Common myeloid progenitor, CD34-positive (primary cell): ENCODE data around the gene TMEM30A.

Source experiments
- CTCF ChIA-PET: fragments of 350-600 bp; sonication (Branson Sonifier 250); formaldehyde crosslinking; loops from one replicate; lab custom pipeline; 2021; ENCODE audit warnings: antibody characterized with exemption; lab: Charles Lee
- POLR2A ChIA-PET: fragments of 350-600 bp; sonication (Branson Sonifier 250); formaldehyde crosslinking; loops from one replicate; lab custom pipeline; 2021; ENCODE audit warnings: antibody characterized with exemption; lab: Charles Lee
- DNase-seq, 3 donors: peaks; one replicate each; pipeline versions ENCODE4 v3.0.0 to v3.0.0-alpha.2; 2013
- H3K27ac ChIP-seq, 2 experiments: 1 replicate in 1 of 2; 2 replicates in 1 of 2; pipeline ENCODE4 v1.7.0; 2013; ENCODE audit warnings: inconsistent platforms in 2 of 2, low read length in 2 of 2, mild to moderate bottlenecking in 2 of 2, low read depth in 1 of 2, moderate library complexity in 1 of 2; ENCODE audit not compliant: severe bottlenecking in 2 of 2, insufficient read depth in 1 of 2, poor library complexity in 1 of 2
- H3K27me3 ChIP-seq, 5 experiments: replicated peaks in 2 of 5; 1 replicate in 3 of 5; 2 replicates in 2 of 5; pipeline versions ENCODE4 v1.6.1 to v1.7.0; 2013; ENCODE audit warnings: low read length in 4 of 5, mild to moderate bottlenecking in 2 of 5, moderate library complexity in 2 of 5, inconsistent platforms in 1 of 5; ENCODE audit not compliant: insufficient read depth in 5 of 5, control insufficient read depth in 4 of 5
- H3K36me3 ChIP-seq, 4 experiments: 1 replicate in 2 of 4; 2 replicates in 2 of 4; pipeline versions ENCODE4 v1.6.1 to v1.7.0; 2013; ENCODE audit warnings: low read length in 3 of 4, control low read depth in 1 of 4, mild to moderate bottlenecking in 1 of 4; ENCODE audit not compliant: control insufficient read depth in 4 of 4, insufficient read depth in 4 of 4
- H3K4me1 ChIP-seq, 4 experiments: 1 replicate in 3 of 4; 2 replicates in 1 of 4; pipeline versions ENCODE4 v1.6.1 to v1.7.1; 2013; ENCODE audit warnings: low read length in 3 of 4, mild to moderate bottlenecking in 3 of 4, control low read depth in 1 of 4, inconsistent platforms in 1 of 4, moderate library complexity in 1 of 4; ENCODE audit not compliant: control insufficient read depth in 4 of 4, insufficient read depth in 4 of 4; ENCODE audit errors: control extremely low read depth in 1 of 4
- H3K4me3 ChIP-seq, 7 experiments: 1 replicate in 4 of 7; 2 replicates in 3 of 7; pipeline versions ENCODE4 v1.5.1 to v1.7.0; 2013; ENCODE audit warnings: mild to moderate bottlenecking in 7 of 7, low read length in 6 of 7, moderate library complexity in 6 of 7, inconsistent platforms in 2 of 7, low read depth in 2 of 7, control low read depth in 1 of 7; ENCODE audit not compliant: insufficient read depth in 4 of 7, control insufficient read depth in 1 of 7; ENCODE audit errors: extremely low read depth in 1 of 7
- H3K9me3 ChIP-seq, 5 experiments: 1 replicate in 4 of 5; 2 replicates in 1 of 5; pipeline versions ENCODE4 v1.6.1 to v1.7.1; 2013; ENCODE audit warnings: low read length in 4 of 5, mild to moderate bottlenecking in 2 of 5, inconsistent platforms in 1 of 5, low read depth in 1 of 5, moderate library complexity in 1 of 5; ENCODE audit not compliant: control insufficient read depth in 4 of 5, insufficient read depth in 2 of 5; ENCODE audit errors: control extremely low read depth in 1 of 5
- WGBS: methylation state at CpG from one replicate; pipeline ENCODE4 v1.1.5; 2013; ENCODE audit not compliant: insufficient coverage; 5-methylcytosine and 5-hydroxymethylcytosine counted together

TMEM30A gene

GRCh38 chr6:75224303-75224926 is 60.2 kb downstream of the TMEM30A start:
- Histone ChIP-seq H3K4me3 (no peak overlapping the region), H3K27ac (no peak overlapping the region), H3K4me1 (no peaks in the 10 kb centered on the region), H3K27me3 (peaks cover 0 to 4% (median 0%) of the 10 kb centered on the region in 5 experiments), H3K36me3 (no peaks in the 10 kb centered on the region), H3K9me3 (no peaks in the 10 kb centered on the region)
- WGBS, result 85% methylated on average over 6 of the region's 6 CpGs
- ChIA-PET POLR2A (no interaction called here), CTCF (interaction anchor here (0.8 to 1.3 kb wide), 3 partner anchors 10 to 15 kb away, joined by 5 to 6 read pairs (median 5); no protein-coding TSS in a partner anchor)
- DNase-seq, result no peak

DNA sequence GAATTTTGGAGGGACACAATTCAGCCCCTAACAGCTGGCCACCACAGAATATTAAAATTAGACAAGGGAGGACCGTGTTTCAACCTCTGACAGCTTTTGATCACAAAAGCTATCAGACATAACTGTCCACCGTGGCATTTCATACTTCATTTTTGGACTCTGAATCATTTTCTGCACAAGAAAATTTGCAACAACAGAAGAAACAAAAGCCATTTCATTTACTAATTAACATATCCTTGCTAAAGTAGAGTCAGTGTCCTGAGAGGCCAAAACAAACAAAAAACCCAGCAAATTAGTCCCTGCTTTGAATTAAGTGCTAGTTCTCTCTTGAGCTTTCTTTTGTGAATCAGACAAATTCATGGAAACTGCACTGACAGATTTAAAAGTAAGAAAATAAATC is 61.2 kb downstream of the TMEM30A start:
- Histone ChIP-seq H3K4me3 (no peak overlapping the region), H3K36me3 (no peaks in the 10 kb centered on the region), H3K27me3 (peaks cover 0 to 4% (median 0%) of the 10 kb centered on the region in 5 experiments), H3K9me3 (no peaks in the 10 kb centered on the region), H3K4me1 (no peaks in the 10 kb centered on the region), H3K27ac (no peak overlapping the region)
- 100% methylated on average over 2 of the region's 2 CpGs for WGBS
- no peak for DNase-seq
- ChIA-PET CTCF (interaction anchor here (1.3 kb wide), 1 partner anchor 11 kb away, joined by 5 read pairs; no protein-coding TSS in a partner anchor), POLR2A (no interaction called here)

DNA sequence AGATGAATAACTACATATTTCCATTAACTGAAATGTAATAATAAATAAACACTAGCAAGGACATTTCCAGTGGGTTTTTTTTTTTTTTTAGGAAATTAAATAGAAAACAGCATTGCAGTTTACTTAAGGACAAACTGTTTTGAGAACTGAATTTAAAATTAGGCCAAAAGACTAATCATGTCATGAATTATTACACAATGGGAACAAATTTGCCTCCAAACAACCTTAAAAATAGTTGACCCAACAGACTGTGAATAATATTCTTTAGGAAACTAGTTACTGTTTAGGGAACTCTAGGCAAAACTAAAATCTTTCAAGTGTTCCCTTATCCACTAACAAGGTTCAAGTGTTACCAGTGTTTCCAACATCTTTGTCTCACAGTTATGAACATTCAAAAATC is 62.3 kb downstream of the TMEM30A start:
- ChIA-PET CTCF (interaction anchor here (2.6 kb wide), 1 partner anchor 11 kb away, joined by 15 read pairs; no protein-coding TSS in a partner anchor), POLR2A (no interaction called here)

GRCh38 chr6:75221116-75221515 is 63.5 kb downstream of the TMEM30A start:
- Histone ChIP-seq H3K4me1 (no peaks in the 10 kb centered on the region), H3K4me3 (no peak overlapping the region), H3K27me3 (peaks cover 0 to 4% (median 0%) of the 10 kb centered on the region in 5 experiments), H3K36me3 (no peaks in the 10 kb centered on the region), H3K27ac (no peak overlapping the region), H3K9me3 (no peaks in the 10 kb centered on the region)
- WGBS, result no CpG with 5 or more reads among the region's 4 CpGs
- POLR2A ChIA-PET, result no interaction called here
- DNase-seq, result no peak
- CTCF ChIA-PET, result interaction anchor here (1.2 to 2.6 kb wide), 3 partner anchors 10 to 1129 kb away, joined by 3 to 15 read pairs (median 4); no protein-coding TSS in a partner anchor

More for the DNA sequence above, 62.3 kb downstream of the TMEM30A start:
- no peak overlapping the region for H3K27ac ChIP-seq
- no peaks in the 10 kb centered on the region for H3K36me3 ChIP-seq
- H3K9me3 ChIP-seq, result no peaks in the 10 kb centered on the region
- no peaks in the 10 kb centered on the region for H3K4me1 ChIP-seq
- no peak overlapping the region for H3K4me3 ChIP-seq
- DNase-seq, result no peak
- peaks cover 0 to 4% (median 0%) of the 10 kb centered on the region in 5 experiments for H3K27me3 ChIP-seq

DNA sequence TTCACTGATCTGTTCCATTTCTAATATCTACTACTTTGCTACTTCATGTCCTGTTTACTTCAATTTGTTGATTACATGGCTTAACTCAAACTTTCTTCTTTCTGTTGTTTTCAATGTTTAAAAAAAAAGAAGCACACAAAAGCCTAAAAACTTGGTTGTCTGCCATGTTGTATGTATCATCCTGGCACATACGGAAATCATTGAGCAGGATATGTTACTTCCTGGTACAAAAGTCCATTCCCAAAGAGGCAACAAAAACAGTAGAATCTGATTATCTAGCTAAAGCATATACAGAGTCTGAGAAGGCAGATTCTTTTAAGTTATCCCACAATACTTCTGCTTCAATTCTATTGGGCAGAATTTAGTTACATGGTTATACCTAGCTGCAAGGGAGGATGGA is 64.2 kb downstream of the TMEM30A start:
- H3K4me3 ChIP-seq, result no peak overlapping the region
- ChIA-PET CTCF (interaction anchor here (1.2 to 2.6 kb wide), 3 partner anchors 9 to 1129 kb away, joined by 3 to 15 read pairs (median 4); no protein-coding TSS in a partner anchor), POLR2A (no interaction called here)
- no peaks in the 10 kb centered on the region for H3K36me3 ChIP-seq
- no peaks in the 10 kb centered on the region for H3K4me1 ChIP-seq
- WGBS, result no CpG with 5 or more reads among the region's 1 CpG
- no peaks in the 10 kb centered on the region for H3K9me3 ChIP-seq
- H3K27me3 ChIP-seq, result peaks cover 0 to 4% (median 0%) of the 10 kb centered on the region in 5 experiments
- no peak overlapping the region for H3K27ac ChIP-seq
- DNase-seq, result no peak

- WGBS, result 100% methylated on average over 1 of the region's 3 CpGs
- H3K27me3 ChIP-seq, result peaks cover 0 to 4% (median 0%) of the 10 kb centered on the region in 5 experiments
- CTCF ChIA-PET, result interaction anchor here (0.7 kb wide), 1 partner anchor 1633 kb away, joined by 4 read pairs; no protein-coding TSS in a partner anchor
- H3K4me1 ChIP-seq, result no peaks in the 10 kb centered on the region
- no peaks in the 10 kb centered on the region for H3K9me3 ChIP-seq
- H3K27ac ChIP-seq, result no peak overlapping the region
- H3K4me3 ChIP-seq, result no peak overlapping the region
- POLR2A ChIA-PET, result no interaction called here
- no peaks in the 10 kb centered on the region for H3K36me3 ChIP-seq
- DNase-seq, result no peak
These were observed 65.3 kb downstream of the TMEM30A start for GRCh38 chr6:75219263-75219662.

GRCh38 chr6:75217193-75217592 is 67.4 kb downstream of the TMEM30A start:
- Histone ChIP-seq H3K4me3 (no peak overlapping the region), H3K27ac (no peak overlapping the region), H3K4me1 (peaks cover 0 to 8% (median 3%) of the 10 kb centered on the region in 4 experiments), H3K9me3 (no peaks in the 10 kb centered on the region), H3K36me3 (no peaks in the 10 kb centered on the region), H3K27me3 (peaks cover 0 to 4% (median 0%) of the 10 kb centered on the region in 5 experiments)
- WGBS, result 83% methylated on average over 1 of the region's 4 CpGs
- ChIA-PET POLR2A (no interaction called here), CTCF (interaction anchor here (1.2 to 2.0 kb wide), 3 partner anchors 8 to 13 kb away, joined by 4 to 9 read pairs (median 5); no protein-coding TSS in a partner anchor)
- DNase-seq, result peak in 2 of 3 donors; percentile 19 to 29
